DMS 273 (cell line): ENCODE results near the gene BCL7A.

Source experiments
- DNase-seq: peaks from one replicate; lab custom pipeline; 2025; ENCODE audit not compliant: unreplicated experiment; lab: John Stamatoyannopoulos, UW

Gene BCL7A

GRCh38 chr12:122073815-122074214, 52.1 kb downstream of the BCL7A start:
- DNase-seq = no peak

- no peak for DNase-seq
These were observed 55.2 kb downstream of the BCL7A start for GRCh38 chr12:122076743-122077495.

- DNase-seq = peak; percentile 93
These were observed 56.7 kb downstream of the BCL7A start, which contains the start of gene MLXIP for GRCh38 chr12:122078141-122079032. Gene MLXIP (plus strand): TSS chr12:122078756. CDS start chr12:122078854, 98 bp downstream.

GRCh38 chr12:122079033-122079531, 57.4 kb downstream of the BCL7A start:
- peak; percentile 57 for DNase-seq

- peak; percentile 48 for DNase-seq
These were observed 57.9 kb downstream of the BCL7A start for GRCh38 chr12:122079532-122080081.

GRCh38 chr12:122080149-122081082, 58.7 kb downstream of the BCL7A start:
- DNase-seq = peak; percentile 71

- no peak for DNase-seq
These were observed 59.5 kb downstream of the BCL7A start for GRCh38 chr12:122081083-122081696.

- DNase-seq = no peak
These were observed 60.1 kb downstream of the BCL7A start for GRCh38 chr12:122081697-122082221.

GRCh38 chr12:122082621-122083356, 61.1 kb downstream of the BCL7A start:
- no peak for DNase-seq

- DNase-seq = no peak
These were observed 63.2 kb downstream of the BCL7A start for GRCh38 chr12:122084857-122085405.

- no peak for DNase-seq
These were observed 63.9 kb downstream of the BCL7A start for GRCh38 chr12:122085591-122085990.

GRCh38 chr12:122086116-122086515, 64.4 kb downstream of the BCL7A start:
- DNase-seq = no peak

GRCh38 chr12:122086641-122087285, 65.1 kb downstream of the BCL7A start:
- DNase-seq = no peak

GRCh38 chr12:122087431-122088178, 65.9 kb downstream of the BCL7A start:
- no peak for DNase-seq

GRCh38 chr12:122088179-122088810, 66.6 kb downstream of the BCL7A start:
- no peak for DNase-seq

- no peak for DNase-seq
These were observed 67.4 kb downstream of the BCL7A start for GRCh38 chr12:122089077-122089476.
